Measurements from ENCODE around the gene LRMDA.
"Not testable (repeated sequence)": the region's sequence is repeated elsewhere in the genome, so short reads cannot be mapped to it uniquely, and the experiment has no call there.

LRMDA gene

DNA sequence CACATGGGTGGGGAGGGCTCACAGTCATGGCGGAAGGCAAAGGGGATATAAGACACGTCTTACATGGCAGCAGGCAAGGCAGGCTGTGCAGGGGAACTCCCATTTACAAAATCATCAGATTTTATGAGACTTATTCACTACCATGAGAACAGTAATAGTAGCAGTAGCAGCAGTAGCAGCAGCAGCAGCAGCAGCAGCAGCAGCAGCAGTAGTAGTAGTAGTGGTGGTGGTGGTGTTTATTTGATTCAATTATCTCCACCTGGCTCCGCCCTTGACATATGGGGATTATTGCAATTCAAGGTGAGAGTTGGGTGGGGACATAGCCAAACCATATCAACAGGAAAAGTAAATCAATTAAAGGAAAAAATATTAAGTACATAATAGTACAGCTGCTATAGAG lies 184.7 kb downstream of the LRMDA start:
- DNase-seq, result no peak

DNA sequence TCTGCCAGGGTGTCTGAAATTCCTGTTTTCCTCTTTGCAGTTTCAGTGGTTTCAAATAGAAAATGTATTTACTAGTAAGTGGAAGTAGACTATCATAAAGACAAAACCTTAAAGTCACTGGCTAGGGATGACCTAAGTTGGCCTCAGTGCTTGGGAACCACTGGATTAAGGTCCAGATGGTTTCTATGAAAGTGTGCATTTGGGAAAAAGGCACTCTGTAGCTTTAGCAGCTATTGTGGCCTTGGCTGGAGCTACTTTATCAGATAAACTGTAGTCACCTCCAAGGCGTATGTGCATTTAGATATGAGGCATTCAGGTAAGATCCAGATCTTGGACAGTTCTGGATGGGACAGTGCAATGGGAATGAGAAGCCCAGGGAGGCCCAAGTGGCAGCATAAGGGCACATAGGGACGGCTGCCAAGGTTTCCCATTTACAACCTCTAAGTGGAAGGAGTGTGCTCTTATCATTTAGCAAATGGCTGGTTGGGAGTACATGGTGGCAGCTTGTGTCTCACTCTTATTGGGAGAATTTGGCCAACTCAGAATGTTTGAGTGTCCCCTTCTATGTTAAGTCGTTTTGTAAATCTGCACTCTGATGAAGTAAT lies 185.6 kb downstream of the LRMDA start:
- DNase-seq, result no peak

DNA sequence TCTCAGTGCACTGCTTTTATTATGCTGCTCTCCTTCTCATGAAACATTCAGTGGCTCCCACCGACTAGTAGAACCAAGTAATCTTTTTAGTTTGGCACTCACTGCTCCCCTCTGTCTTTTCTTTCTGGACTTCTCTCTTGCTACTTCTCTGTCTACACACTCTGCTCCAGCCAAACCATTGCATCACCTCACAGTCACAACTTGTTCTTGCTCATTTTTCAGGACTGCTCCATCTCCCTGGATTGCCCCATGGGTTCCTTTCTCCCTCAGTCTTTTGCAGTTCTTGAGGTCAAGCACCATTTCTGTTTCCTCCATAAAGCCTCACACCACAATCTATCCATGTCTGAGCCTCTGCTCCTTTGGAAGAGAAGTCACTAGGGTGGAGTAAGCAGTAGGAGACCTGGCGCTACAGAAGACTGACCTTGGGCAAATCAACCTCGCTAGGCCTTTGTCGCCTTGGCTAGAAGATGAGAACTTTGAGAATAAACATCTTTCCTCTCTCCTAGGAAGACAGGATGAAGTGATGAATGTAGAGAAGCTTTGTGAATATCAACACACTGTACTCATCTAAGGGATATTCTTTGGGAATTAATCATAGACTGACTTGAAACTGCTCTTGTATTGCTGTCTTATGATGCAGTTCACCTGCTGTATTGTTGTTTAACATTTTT lies 186.2 kb downstream of the LRMDA start:
- no peak for DNase-seq

DNA sequence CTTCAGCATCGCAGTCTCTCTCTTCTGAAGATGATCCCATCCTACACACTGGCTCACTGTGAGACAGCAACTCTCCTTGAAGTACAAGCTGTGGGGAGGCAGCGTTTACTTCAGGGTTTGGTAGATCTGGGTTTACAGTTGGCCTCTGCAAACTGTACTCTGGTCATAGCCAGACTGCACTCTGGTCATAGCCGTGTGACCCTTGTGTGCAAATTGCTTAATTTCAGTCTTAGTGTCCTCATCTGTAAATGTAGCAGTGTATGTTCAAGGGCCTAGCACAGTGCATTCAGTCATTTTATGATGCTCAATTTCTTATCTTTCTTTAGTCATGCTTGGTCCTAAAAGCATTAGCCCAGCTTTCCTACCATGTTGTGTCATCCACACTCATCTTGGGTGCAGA lies 188.2 kb downstream of the LRMDA start:
- DNase-seq, result no peak

DNA sequence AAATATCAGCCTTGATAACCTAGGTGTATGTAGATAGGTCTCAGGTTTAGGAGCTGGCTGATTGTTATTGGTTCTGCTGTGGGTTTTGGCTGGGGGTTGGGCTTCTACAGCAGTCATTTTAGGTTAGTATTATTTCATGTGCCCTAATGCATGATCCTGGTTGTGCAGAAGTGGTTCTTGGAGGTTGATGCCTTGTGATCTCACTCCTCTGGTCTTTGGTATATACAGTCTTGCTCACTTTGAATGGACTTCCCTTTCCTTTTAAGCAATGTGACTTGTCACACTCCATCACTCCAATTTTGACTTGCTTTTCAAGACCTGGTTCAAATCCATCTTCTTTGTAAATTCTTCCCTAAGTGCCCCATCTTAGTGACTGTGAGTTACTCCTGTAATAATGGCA lies 188.9 kb downstream of the LRMDA start:
- DNase-seq, result no peak

DNA sequence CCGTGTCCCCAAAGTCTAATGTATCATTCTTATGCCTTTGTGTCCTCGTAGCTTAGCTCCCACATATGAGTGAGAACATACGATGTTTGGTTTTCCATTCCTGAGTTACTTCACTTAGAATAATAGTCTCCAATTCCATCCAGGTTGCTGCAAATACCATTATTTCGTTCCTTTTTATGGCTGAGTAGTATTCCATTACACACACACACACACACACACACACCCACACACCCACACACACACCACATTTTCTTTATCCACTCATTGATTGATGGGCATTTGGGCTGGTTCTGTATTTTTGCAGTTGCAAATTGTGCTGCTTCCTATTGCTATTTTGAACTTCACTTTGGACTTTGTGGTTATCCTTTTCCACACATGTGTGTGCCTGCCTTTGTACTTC lies 189.6 kb downstream of the LRMDA start:
- DNase-seq, result not testable (repeated sequence)

DNA sequence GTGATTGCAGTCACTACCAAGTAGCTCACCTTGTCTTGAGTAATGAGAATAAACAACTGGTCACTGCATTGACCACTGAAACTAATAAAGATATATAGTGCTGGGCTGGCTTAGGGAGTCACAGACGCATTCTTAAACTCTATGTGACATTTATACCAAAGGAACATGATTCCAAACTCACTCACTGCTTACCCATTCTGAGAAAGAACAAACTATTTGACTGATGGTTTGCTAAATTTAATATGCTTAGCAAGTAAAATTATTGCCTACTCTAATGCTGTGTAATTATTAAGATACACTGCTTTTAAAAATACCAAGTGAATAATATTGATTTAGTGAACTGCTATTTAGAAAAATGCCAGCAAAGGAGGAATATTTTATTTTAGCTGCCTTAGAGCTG lies 191.1 kb downstream of the LRMDA start:
- no peak for DNase-seq

DNA sequence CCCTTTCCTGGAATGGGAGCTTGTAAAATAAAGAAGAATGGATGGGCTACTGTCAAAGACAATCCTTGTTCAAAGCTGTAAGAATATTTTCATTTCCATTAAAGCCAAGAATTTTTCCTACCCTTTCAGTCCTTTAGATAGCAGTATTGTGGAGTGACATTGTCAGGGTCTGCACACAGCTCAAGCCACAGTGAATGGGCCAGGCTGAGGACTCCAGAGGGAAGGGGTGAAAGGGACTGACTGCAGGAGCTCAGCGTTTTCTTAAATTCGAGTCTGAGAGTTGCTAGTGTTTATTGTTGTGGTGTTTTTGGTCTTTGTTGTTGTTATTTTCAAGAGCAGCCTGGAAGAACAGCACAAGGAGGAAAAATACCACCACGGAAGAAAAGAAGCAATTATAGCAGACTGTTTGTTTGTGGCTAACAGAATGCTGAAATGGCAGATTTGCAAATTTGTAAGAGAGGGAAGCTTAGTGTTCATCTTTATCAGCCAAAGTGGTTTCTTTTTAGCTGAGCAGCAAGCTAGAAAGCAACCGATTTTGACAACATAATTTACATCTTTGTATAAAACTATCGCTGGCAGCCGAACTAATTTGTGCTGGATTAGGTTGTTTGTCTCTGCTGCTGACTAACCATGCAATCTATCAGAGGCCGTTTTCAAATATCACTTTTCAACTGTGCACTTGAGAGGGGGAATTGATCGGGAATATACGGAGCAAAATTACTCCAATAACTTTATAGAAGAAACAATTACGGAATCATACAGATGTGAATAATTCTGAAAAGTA lies 192.1 kb downstream of the LRMDA start:
- DNase-seq, result no peak

DNA sequence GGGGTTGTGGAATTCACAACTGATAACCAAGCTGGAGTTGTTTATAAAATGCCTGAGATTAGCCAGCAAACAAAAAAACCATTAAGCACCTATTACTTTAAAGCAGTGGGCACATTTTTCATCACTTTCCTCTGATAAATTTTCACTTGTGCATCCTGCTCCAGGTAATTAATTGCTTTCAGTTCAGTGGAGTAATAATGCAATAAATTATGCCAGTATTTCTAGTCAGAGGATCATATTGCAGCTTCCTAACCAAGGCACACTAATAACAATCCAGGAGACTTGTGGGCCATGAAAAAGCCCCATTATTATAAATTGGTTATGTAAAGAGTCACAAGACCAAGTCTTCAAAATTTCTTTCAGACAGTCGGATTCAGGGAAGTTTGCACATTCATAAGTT lies 193.2 kb downstream of the LRMDA start:
- DNase-seq, result no peak

DNA sequence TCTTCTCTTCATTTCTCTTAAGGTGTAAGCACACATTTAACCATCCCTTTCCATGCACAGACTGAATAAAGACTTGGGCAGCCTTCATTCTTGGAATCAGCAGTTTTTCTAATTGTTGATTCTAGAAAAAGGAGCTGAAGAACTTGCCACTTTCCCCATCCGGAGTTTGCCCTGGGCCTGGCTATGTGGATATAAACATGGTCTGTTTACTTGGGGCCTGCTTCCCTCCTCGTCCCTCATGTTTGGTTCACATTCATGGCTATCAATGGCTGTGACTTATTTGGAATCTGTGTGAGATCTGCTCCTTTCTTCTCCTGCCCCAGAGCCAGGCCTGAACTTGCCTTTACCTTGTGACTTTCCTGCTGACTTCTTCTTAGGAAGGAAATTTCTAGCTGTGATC lies 199.3 kb downstream of the LRMDA start:
- no peak for DNase-seq

DNA sequence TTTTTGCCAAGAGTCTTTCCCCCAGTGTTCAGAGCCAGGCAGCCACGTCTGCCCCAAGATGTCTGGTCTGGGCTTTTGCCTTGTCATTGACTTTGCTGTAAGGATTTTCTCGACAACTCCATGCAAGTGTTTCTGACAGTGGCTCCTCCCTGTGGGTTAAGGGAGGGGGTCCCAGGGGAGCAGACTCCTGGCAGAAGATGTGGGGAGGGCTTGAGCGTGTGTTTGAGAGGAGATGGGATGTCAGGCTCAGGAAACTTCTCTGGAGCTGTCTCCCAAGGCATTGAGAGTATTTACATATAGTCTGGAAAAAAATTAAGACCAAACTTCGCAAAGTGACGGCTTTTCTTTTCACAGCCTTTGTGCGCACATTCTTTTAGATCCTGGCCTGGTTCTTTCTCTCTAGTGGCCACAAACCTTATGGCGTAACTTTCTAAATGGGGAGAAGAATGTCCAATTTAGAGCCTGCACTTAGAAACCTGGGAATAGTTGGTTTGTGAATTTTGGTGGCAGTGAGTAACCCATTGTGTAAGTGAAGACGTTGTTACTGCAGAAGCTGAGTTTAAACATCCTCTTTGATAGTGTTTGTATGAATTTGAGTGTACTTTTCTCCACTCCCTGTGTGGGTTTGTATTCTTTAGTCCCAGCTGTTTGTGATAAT lies 201.5 kb downstream of the LRMDA start:
- no peak for DNase-seq

DNA sequence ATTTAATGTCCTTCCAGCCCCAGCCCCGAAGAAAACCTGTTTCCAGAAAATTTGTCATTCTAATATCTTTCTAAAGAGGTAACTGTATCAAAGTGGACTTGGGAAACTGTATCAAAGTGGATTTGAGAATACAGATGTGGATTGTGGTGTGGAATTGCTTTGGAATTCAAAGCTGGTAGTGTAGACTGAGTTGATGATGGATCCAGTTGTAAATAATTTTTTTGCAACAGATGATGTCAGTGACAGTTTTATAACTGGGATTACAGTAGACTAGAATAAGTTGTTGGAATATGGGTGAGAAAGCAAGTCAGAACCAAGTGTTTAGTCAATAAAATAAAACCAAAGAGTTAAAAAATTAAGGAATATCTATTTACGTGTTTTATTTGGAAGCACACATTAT lies 202.1 kb downstream of the LRMDA start:
- no peak for DNase-seq

DNA sequence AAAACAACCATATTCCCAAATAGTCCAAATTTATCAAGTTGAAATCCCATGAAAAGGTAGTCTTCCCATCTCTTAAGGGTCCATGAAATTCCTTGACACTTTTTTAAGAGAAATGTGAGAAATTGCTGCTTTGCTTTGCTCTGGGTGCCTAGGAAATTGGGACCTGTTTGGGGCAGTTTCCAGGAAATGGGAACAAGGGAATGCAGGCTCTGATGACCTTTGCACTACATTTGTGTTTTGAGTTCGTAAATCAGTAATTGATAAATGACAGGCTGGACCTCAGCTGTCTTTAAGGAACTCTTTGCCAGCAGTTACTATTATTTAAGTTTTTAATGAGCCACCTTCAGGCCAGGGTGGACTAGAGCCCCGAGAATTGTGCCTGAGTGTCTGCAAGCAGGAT lies 203.5 kb downstream of the LRMDA start:
- no peak for DNase-seq

DNA sequence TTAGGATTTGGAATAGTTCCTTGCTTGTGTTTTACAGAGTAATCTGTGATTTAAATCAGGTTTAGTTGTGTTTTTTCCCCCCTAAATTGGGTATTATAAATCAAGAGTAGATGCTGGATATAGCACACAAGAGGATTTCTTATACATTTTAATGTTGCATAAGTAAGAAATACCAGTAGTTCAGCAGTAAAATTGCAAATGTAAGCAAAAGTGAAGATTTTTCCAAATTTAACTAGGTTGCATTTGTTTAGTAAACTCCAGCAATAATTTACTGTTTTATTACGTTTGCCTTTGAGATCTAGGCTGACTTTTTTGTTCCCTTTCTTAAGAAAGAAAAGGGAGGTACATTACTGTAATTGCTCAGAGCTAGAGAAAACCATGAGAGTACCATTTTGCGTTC lies 207.3 kb downstream of the LRMDA start:
- DNase-seq, result no peak

DNA sequence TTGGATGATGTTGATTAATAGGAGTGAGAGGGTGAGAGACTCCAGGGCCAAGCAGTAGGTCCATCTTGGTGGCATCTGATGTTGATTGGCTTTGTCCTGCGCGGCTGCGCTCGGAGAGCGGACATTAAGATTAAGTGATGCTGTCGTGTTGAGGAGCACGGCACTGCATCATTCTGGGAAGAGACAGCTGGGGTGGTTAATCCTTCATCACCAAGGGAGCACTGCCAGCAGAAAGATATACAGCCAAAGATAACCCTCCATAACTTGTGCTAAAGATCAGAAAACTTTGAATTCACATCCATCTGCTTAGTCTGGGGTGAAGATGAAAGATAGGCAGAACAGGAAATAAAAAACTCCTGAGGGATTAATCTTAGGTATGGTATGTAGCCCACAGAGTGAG lies 208.3 kb downstream of the LRMDA start:
- no peak for DNase-seq

DNA sequence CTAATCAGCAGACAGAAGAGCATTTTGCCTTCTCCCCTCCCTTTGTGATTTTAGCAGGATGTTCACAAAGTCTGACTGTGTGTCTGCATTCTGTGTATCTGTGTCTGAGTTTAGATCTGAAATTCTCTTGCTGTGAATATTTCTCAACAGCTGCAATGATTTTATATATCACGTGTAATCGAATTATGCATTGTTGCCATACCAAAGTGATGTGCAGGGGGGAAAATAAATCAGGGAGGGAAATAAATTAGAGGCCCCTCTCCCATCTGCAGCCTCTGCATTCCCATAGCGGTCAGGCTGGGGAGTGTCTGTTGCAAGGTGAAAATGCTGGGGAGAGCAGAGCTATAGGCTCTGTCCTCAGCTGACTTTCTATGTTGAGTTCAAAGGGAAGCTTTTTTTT lies 209.0 kb downstream of the LRMDA start:
- no peak for DNase-seq

DNA sequence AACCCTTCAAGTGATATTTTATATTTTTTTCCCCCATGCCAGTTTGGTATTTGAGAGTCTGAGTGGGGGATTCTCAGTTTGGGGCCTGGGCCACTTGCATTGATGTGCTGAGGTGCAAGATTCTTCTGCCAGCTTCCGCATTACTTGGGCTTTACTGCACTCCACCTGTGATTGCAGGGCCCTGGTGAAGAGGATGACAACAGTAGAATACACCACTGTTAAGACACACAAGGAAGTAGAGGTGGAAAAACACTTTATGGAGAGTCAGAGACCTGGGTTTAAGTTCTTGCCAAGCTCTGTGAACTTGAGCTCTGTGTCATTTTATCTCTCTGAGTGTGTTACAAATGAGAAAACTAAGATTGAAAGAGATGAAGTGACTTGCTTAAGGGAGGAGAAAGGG lies 209.4 kb downstream of the LRMDA start:
- DNase-seq, result no peak

DNA sequence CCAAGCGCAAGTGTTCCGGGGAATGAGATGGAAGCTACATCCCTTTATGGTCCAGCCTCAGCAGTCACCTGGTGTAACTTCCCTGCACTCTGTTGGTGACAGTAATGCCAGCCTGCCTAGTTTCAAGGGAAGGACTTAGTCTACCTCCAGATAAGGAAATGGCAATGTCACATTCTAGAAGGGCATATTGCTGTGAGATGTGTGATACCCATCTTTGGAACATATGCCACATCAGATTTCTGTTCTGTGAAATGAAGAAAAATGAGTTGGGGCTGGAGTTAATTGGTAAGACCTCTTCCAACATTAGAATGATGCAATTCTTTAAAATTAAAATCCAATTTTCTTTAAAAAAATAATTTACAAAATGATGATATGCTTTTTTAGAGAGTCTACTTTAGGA lies 212.0 kb downstream of the LRMDA start:
- no peak for DNase-seq

DNA sequence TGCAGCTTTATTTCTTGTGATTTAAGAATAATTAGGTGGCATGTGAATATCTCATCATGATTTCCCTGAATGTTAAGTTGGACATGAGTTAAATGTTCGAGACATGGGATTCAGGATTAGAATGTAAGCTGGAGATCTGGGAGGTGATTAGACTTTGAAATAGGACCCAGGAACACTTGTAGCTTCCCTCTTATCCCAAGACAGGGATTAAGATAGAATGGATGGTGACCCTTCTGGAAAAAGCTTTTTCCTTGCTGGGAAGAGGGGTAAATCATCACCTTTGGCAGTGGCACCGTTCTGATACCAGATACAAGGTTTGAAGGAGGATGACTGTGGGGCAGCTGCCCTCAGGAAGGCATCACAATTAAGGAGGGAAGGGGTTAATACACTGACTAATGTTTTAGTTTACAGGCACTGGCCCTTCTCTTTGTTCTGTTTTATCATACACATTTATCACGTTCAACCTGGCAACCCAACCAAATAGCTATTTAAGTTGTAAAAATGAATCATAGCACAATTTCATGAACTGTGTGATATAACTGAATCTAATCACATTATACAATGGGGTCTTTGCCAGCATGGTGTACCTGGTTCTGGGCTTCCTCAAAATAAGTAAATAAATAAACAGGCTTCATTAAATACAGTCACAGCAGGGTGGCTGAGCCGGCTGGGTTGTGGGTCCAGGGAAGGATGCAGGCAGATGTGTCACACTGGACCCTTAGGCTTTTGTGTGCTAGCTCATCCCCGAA lies 212.7 kb downstream of the LRMDA start:
- DNase-seq, result no peak

DNA sequence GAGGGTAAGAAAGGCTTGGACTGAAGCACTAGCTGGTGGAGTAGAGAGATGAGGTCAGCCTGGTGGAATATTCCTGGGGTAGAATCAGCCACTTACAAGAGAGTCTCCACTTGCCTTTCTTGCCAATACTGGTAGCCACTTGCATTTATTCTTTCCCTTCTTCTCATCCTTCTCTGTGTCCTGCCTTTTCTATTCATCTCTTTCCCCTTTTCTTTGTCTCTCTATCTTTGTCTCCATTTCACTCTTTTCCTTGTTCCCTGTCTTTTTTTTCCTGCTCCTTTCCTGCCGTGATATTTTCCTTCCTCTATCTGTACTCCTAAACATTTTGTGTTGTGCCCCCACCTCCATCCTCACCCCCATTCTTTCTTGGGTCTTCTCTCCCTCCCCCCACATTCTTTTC lies 214.3 kb downstream of the LRMDA start:
- no peak for DNase-seq

DNA sequence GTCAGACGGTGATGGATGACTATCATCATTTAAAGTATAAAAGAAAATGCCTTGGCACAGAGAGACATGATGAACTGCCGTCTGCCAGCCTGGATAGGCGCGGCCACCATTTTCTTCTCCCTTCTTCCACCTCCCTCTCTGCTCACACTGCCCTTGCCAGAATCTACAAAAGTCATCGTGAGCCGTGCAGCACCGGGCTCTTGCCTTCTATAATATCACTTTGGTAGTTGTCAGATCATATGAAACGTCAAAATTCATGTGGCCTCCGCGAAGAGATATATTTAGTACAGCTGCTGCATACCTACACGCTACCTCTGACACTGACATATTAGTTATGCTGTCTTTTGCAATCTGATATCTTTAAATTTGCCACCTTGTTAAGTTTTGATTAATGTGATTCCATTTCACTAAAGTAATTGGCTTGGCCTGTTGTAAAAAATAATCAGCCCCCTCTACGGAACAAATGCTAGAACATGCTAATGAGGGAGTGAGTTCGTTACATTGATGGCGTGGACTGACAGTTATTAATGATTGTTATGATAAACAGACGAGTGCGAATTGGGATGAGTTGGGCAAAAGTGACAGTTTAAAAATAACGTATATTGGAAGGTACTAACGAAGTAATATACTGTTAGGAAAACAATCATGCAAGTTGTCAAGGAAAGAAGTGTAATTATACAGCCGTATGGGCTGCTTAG lies 214.9 kb downstream of the LRMDA start:
- DNase-seq, result no peak

DNA sequence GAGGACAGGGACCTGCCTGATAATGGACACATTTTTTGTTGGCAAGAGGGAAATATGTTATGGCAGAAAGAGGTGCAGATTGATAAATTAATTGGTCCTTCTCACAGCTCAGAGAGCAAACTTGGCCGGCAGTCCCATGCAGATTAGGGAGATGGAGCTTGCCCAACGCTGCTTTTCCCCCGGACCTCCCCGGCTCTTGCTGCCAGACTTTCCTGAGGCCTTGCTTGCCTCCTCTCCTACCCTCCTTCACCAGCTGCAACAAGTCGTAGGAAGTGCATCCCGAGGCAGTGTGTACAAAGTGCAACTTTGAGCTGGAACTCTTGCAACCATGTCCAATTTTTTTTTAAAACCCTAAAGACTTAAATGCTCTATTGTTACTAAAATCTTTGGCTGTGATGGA lies 215.5 kb downstream of the LRMDA start:
- DNase-seq, result no peak

DNA sequence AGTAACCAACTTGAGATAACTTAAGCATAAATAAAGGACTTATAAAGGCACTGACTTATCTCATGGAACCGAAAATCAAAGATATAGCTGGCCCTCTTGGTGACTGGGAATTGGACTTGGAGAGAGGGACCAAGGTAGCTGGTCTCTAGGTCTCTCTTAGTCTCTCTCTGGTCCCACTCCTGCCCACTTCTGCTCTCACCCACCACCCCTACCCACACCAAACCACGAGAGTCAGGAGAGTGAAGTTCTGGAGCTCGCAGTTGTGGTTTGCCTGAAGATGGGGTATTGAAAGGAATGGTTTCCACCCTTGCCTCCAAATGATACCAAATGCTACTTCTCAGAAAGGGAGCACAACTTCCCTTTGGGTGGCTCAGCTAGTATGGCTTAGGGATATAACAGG lies 216.3 kb downstream of the LRMDA start:
- DNase-seq, result no peak

Measured in cerebellar nuclear complex (tissue), 1 donor.